ENCODE measurements around the gene LRRC27.

DNA sequence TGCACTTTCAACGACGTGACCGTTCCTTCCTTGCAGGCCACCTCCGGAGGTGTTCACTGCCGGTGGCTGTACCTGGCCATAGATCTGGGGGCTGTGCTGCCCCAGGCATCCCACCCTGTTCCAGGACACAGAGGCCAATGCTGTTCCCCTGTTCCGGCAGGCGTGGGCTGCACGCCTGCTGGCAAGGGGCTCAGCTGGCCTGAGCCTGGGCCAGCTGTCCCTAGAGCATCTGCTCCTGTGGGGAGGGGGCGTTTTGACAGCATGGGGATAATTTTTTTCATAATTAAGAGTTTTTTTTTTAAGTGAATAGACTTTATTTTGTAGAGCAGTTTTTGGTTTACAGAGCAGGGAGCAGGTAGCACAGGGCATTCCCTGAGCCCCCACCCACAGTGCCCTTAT, 93.8 kb downstream of the LRRC27 start:
- TF ChIP-seq CTCF (conservative IDR thresholded peaks at IDR 0.05; ENCODE audit: low read length) = no peak
- no peak for TF ChIP-seq EZH2phosphoT487 (IDR thresholded peaks at IDR 0.05; ENCODE audit: borderline replicate concordance, low read depth, low read length)
